HG03460 (cell line): Measurements from ENCODE around the gene VSIG10L2.

ENCODE experiments used
- ATAC-seq: cut with Tn5 transposase; IDR thresholded peaks from one replicate; pipeline ENCODE4 v1.9.1; 2021; ENCODE audit not compliant: unreplicated experiment

VSIG10L2 gene

DNA sequence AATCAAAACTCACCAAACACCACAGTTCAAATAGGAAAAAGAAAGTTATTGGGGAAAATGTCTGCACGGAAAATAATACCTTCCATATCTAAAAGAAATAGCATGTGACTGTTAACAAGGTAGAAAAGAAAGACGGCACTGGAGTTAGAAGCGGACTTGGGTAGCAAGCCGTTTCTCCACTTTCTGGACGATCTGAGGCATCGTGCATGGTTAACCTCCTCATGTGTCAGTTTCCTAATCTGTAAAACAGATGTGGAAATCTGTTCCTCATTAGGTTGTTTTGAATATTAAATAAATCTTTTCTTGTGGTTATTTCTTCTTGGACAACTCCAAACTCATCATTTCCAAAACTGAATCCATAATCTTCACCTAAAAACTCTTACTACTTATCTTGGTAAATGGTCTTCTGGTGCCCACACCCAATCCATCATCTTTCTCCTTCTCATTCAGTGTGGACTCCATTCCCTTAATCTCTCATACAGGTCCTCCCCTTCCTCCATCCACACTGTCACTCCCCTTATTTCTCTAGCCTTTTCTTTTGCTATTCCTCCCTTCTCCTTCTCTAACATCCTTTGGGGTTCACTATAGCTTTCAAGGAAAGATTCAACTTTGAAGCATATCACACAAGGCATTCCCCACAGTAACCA, 53.5 kb downstream of the VSIG10L2 start:
- ATAC-seq: no peak

DNA sequence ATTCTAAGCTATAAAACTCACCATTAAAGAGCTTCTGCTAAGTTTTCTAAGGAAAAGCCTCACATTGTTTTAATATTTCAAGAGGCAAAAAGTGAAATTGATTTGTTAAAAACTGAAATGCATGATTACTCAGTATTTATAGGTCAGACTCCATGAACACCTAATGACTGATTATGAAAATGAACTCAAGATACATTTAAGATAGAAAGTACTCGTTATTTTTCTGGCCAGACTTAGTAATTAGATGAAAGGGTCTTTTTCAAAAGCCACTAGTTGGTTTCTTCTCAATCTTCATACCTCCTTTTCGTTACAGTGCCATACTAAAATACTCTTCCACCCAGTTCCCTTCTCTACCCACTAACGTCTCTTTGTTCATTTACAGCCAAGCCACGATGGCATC, 56.3 kb downstream of the VSIG10L2 start:
- no peak for ATAC-seq
